GM23338 (cell line): ENCODE measurements around the gene DNAI1. TPM values are rescaled to one million over a fixed set of nuclear protein-coding genes. Genes with fewer than 3 reads are reported as not detected.

ENCODE experiments used
- ATAC-seq: fragments of 200-7000 bp; cut with Tn5 transposase; 3 replicates; pipeline ENCODE4 v1.9.1; 2020
- DNase-seq: peaks from one replicate; pipeline ENCODE4 v3.0.0-alpha.2; 2015; ENCODE audit warnings: low spot score
- H2AFZ ChIP-seq: fragments of 200-600 bp; sonication (generic); 2 replicates; pipeline ENCODE4 v1.8.0; 2016; ENCODE audit warnings: antibody characterized with exemption, mild to moderate bottlenecking, moderate library complexity
- H3F3A ChIP-seq: fragments of 200-600 bp; sonication (generic); replicated peaks from 2 replicates; pipeline ENCODE4 v1.8.0; 2017; ENCODE audit warnings: antibody characterized with exemption, mixed run types, low read depth
- H3K27ac ChIP-seq: fragments of 200-600 bp; sonication (generic); 2 replicates; pipeline ENCODE4 v1.6.1; 2016; ENCODE audit warnings: low read depth
- H3K27me3 ChIP-seq: fragments of 200-600 bp; sonication (generic); 2 replicates; pipeline ENCODE4 v1.8.0; 2016; ENCODE audit warnings: mild to moderate bottlenecking, mixed run types, moderate library complexity; ENCODE audit not compliant: insufficient read depth
- H3K36me3 ChIP-seq: fragments of 200-600 bp; sonication (generic); 2 replicates; pipeline ENCODE4 v1.8.0; 2016; ENCODE audit warnings: mild to moderate bottlenecking; ENCODE audit not compliant: insufficient read depth
- H3K4me1 ChIP-seq: fragments of 200-600 bp; sonication (generic); 2 replicates; pipeline ENCODE4 v1.8.0; 2016; ENCODE audit warnings: mild to moderate bottlenecking, moderate library complexity; ENCODE audit not compliant: insufficient read depth
- H3K4me2 ChIP-seq: fragments of 200-600 bp; sonication (generic); 2 replicates; pipeline ENCODE4 v1.7.1; 2017; ENCODE audit warnings: mixed run types
- H3K4me3 ChIP-seq: fragments of 200-600 bp; sonication (generic); 2 replicates; pipeline ENCODE4 v1.6.1; 2016; ENCODE audit warnings: mixed run types
- H3K79me2 ChIP-seq: fragments of 200-600 bp; sonication (generic); replicated peaks from 2 replicates; pipeline ENCODE4 v1.8.0; 2017; ENCODE audit warnings: mild to moderate bottlenecking; ENCODE audit not compliant: insufficient read depth
- H3K9me2 ChIP-seq: fragments of 200-600 bp; sonication (generic); 2 replicates; pipeline ENCODE4 v1.8.0; 2017; ENCODE audit not compliant: insufficient read depth
- H4K20me1 ChIP-seq: fragments of 200-600 bp; sonication (generic); replicated peaks from 2 replicates; pipeline ENCODE4 v1.8.0; 2017; ENCODE audit warnings: mild to moderate bottlenecking; ENCODE audit not compliant: insufficient read depth
- H3K27ac Mint-ChIP-seq: 2 replicates; pipeline ENCODE4 v1.8.0; 2020; ENCODE audit warnings: inconsistent platforms, mild to moderate bottlenecking, moderate library complexity, mixed read lengths
- H3K27me3 Mint-ChIP-seq: 3 replicates; pipeline ENCODE4 v1.8.0; 2022; ENCODE audit warnings: low read depth, mild to moderate bottlenecking, moderate library complexity, mixed read lengths, inconsistent platforms; ENCODE audit not compliant: insufficient read depth, poor library complexity
- H3K36me3 Mint-ChIP-seq: 3 replicates; pipeline ENCODE4 v1.8.0; 2021; ENCODE audit warnings: low read depth, mild to moderate bottlenecking, inconsistent platforms, moderate library complexity, mixed read lengths
- H3K4me1 Mint-ChIP-seq: 3 replicates; pipeline ENCODE4 v1.8.0; 2020; ENCODE audit warnings: mild to moderate bottlenecking, inconsistent platforms, mixed read lengths
- H3K4me3 Mint-ChIP-seq: 3 replicates; pipeline ENCODE4 v1.8.0; 2021; ENCODE audit warnings: moderate library complexity, mild to moderate bottlenecking, inconsistent platforms, mixed read lengths
- H3K9me3 Mint-ChIP-seq: 3 replicates; pipeline ENCODE4 v1.8.0; 2020; ENCODE audit warnings: moderate library complexity, mild to moderate bottlenecking, inconsistent platforms, mixed read lengths
- CREB1 ChIP-seq: fragments of 250-450 bp; sonication (Bioruptor Pico); IDR thresholded peaks from 2 replicates; pipeline ENCODE4 v1.5.0; 2020; ENCODE audit warnings: low read depth, mild to moderate bottlenecking, moderate library complexity
- ETS1 ChIP-seq: IDR thresholded peaks from 2 replicates; pipeline ENCODE4 v1.6.1; 2016; ENCODE audit warnings: antibody characterized with exemption
- EZH2 ChIP-seq: fragments of 200-600 bp; sonication (generic); IDR thresholded peaks from one replicate; pipeline ENCODE4 v1.8.0; 2017; ENCODE audit warnings: antibody characterized with exemption, mild to moderate bottlenecking, low read depth; ENCODE audit not compliant: unreplicated experiment
- EZH2phosphoT487 ChIP-seq: fragments of 200-600 bp; sonication (generic); IDR thresholded peaks from one replicate; pipeline ENCODE4 v1.8.1; 2018; ENCODE audit warnings: antibody characterized with exemption; ENCODE audit not compliant: unreplicated experiment
- JUNB ChIP-seq: IDR thresholded peaks from one replicate; pipeline ENCODE4 v1.6.1; 2016; ENCODE audit warnings: antibody characterized with exemption; ENCODE audit not compliant: unreplicated experiment
- NANOG ChIP-seq: IDR thresholded peaks from 2 replicates; pipeline ENCODE4 v1.6.1; 2016; ENCODE audit warnings: antibody characterized with exemption, borderline replicate concordance
- POLR2AphosphoS5 ChIP-seq: IDR thresholded peaks from 2 replicates; pipeline ENCODE4 v1.6.1; 2016; ENCODE audit warnings: antibody characterized with exemption, low read depth
- STAT1 ChIP-seq: IDR thresholded peaks from one replicate; pipeline ENCODE4 v1.6.1; 2016; ENCODE audit warnings: antibody characterized with exemption; ENCODE audit not compliant: unreplicated experiment
- polyA plus RNA-seq: library from polyadenylated mRNA; unstranded; fragments of >200 nt; fragmentation: Nextera tagmentation; extraction: Ambion mirVana; gene quantifications from 2 replicates; pipeline ENCODE4 v1.2.1, GENCODE V29; 2016
- total RNA-seq: library from RNA; depleted of rRNA; stranded (reverse); fragments of >200 nt; shearing (Covaris generic); gene quantifications from 2 replicates; pipeline ENCODE4 v1.2.3, GENCODE V29; 2014
- TF ChIP-seq, protein P1 (sequence below), 2 experiments: fragments of 200-600 bp in 1 of 2; sonication (generic) in 1 of 2; conservative IDR thresholded peaks; 2 replicates each; pipeline versions ENCODE4 v1.5.1 to v1.6.1; 2016 to 2017; ENCODE audit warnings: antibody characterized with exemption in 2 of 2, low read depth in 2 of 2, mild to moderate bottlenecking in 2 of 2, moderate library complexity in 1 of 2

Gene DNAI1
- total and polyA plus RNA-seq, 2 experiments from 2014 or later, result 1.0 to 1.1 TPM

- H3K9me2 ChIP-seq, result no peaks in the 10 kb centered on the region
- DNase-seq (no peak), ATAC-seq (no peak)
- H3K36me3 Mint-ChIP-seq, result peaks cover 2% of the 10 kb centered on the region; the same call in 1 of the 3 replicates
- H3K4me3 ChIP-seq, result no peak overlapping the region
- peaks cover 15% of the 10 kb centered on the region for H3K4me1 Mint-ChIP-seq
- peaks cover 8% of the 10 kb centered on the region; the same call in 1 of the 2 replicates for H4K20me1 ChIP-seq
- no peak overlapping the region for H2AFZ ChIP-seq
- H3K4me3 Mint-ChIP-seq, result no peak overlapping the region
- 0 out of 2 replicates have a peak, but pooled peaks cover 5% of the 10 kb centered on the region for H3K4me1 ChIP-seq
- no peaks in the 10 kb centered on the region for H3K36me3 ChIP-seq
- H3K4me2 ChIP-seq, result peak overlapping the region; percentile 5; the same call in 1 of the 2 replicates
- H3K27me3 Mint-ChIP-seq, result peaks cover 2% of the 10 kb centered on the region
- H3F3A ChIP-seq, result no peaks in the 10 kb centered on the region
- TF ChIP-seq, protein P1, sequence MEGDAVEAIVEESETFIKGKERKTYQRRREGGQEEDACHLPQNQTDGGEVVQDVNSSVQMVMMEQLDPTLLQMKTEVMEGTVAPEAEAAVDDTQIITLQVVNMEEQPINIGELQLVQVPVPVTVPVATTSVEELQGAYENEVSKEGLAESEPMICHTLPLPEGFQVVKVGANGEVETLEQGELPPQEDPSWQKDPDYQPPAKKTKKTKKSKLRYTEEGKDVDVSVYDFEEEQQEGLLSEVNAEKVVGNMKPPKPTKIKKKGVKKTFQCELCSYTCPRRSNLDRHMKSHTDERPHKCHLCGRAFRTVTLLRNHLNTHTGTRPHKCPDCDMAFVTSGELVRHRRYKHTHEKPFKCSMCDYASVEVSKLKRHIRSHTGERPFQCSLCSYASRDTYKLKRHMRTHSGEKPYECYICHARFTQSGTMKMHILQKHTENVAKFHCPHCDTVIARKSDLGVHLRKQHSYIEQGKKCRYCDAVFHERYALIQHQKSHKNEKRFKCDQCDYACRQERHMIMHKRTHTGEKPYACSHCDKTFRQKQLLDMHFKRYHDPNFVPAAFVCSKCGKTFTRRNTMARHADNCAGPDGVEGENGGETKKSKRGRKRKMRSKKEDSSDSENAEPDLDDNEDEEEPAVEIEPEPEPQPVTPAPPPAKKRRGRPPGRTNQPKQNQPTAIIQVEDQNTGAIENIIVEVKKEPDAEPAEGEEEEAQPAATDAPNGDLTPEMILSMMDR (conservative IDR thresholded peaks at IDR 0.05; ENCODE audit: low read depth in 2 of 2), result no peak
- no peak for TF ChIP-seq NANOG
- no peak for TF ChIP-seq EZH2phosphoT487
- no peak for TF ChIP-seq EZH2
- TF ChIP-seq JUNB, result no peak
- no peak for TF ChIP-seq STAT1
- no peaks in the 10 kb centered on the region for H3K9me3 Mint-ChIP-seq
- no peak overlapping the region for H3K27ac Mint-ChIP-seq
- 0 out of 2 replicates have a peak, but pooled peaks cover 1% of the 10 kb centered on the region for H3K79me2 ChIP-seq
- no peak overlapping the region for H3K27ac ChIP-seq
- H3K27me3 ChIP-seq, result no peaks in the 10 kb centered on the region
Observed at GRCh38 chr9:34443976-34444375, 14.6 kb upstream of the DNAI1 start.

DNA sequence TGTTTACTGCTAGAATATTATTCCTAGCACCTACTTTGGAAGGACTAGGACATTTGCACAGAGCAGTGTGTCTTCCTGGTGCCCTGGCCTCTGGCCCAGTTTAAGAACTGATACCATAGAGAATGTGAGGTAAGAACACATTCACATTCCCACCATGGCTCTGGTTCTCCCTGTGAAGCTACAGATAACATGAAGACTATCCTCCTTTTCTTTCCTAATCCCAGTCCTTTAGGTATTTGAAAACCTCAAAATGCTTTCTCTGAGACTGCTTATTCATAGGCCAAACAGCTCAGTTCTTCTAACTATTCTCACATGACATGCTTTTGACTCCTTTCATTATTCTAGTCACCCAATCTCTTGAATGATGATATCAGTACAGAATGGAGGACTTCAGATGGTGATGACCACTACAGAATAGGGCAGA, 12.1 kb upstream of the DNAI1 start:
- no peak overlapping the region for H3K4me3 Mint-ChIP-seq
- peaks cover 8% of the 10 kb centered on the region; the same call in 1 of the 2 replicates for H4K20me1 ChIP-seq
- no peak for TF ChIP-seq EZH2
- TF ChIP-seq, protein P1 (conservative IDR thresholded peaks at IDR 0.05; ENCODE audit: low read depth in 2 of 2), result no peak
- no peak for TF ChIP-seq ETS1
- TF ChIP-seq CREB1 (CRISPR knock-in tag), result no peak
- no peak for TF ChIP-seq NANOG
- TF ChIP-seq POLR2AphosphoS5, result no peak
- no peak for TF ChIP-seq STAT1
- TF ChIP-seq EZH2phosphoT487, result no peak

More for the DNA sequence above, 12.1 kb upstream of the DNAI1 start:
- Mint-ChIP-seq H3K27me3 (no peaks in the 10 kb centered on the region), H3K9me3 (no peaks in the 10 kb centered on the region), H3K27ac (no peak overlapping the region), H3K4me1 (peaks cover 21% of the 10 kb centered on the region), H3K36me3 (no peaks in the 10 kb centered on the region)
- Histone ChIP-seq H3F3A (no peaks in the 10 kb centered on the region), H3K79me2 (0 out of 2 replicates have a peak, but pooled peaks cover 3% of the 10 kb centered on the region), H3K4me2 (no peak overlapping the region), H3K36me3 (no peaks in the 10 kb centered on the region), H3K9me2 (no peaks in the 10 kb centered on the region), H2AFZ (no peak overlapping the region), H3K4me3 (no peak overlapping the region), H3K27me3 (no peaks in the 10 kb centered on the region), H3K27ac (no peak overlapping the region), H3K4me1 (peaks cover 10% of the 10 kb centered on the region; the same call in 1 of the 2 replicates)
- no peak for ATAC-seq
- no peak for DNase-seq
